Measurements from ENCODE around the gene SH3RF3.

The SH3RF3 gene

GRCh38 chr2:109205447-109205846, 76.4 kb downstream of the SH3RF3 start:
- Histone ChIP-seq H3K4me3 (no peak overlapping the region), H3K36me3 (replicated peaks) (no peaks in the 10 kb centered on the region), H3K4me1 (no peaks in the 10 kb centered on the region), H3K27me3 (ENCODE audit: low read depth) (no peaks in the 10 kb centered on the region), H3K9me3 (no peaks in the 10 kb centered on the region)
- in situ Hi-C loops (cut with MboI; ENCODE audit: low sequenced_read_pairs): no loop called here
- DNase-seq (ENCODE audit: low spot score in 2 of 2): no peak

GRCh38 chr2:109206569-109207146, 77.7 kb downstream of the SH3RF3 start:
- H3K4me1 ChIP-seq: no peaks in the 10 kb centered on the region
- no peaks in the 10 kb centered on the region for H3K9me3 ChIP-seq
- H3K36me3 ChIP-seq (replicated peaks): no peaks in the 10 kb centered on the region
- DNase-seq (ENCODE audit: low spot score in 2 of 2): no peak
- in situ Hi-C loops (cut with MboI; ENCODE audit: low sequenced_read_pairs): no loop called here
- no peak overlapping the region for H3K4me3 ChIP-seq
- no peaks in the 10 kb centered on the region for H3K27me3 ChIP-seq (ENCODE audit: low read depth)

- H3K4me3 ChIP-seq: no peak overlapping the region
- DNase-seq (ENCODE audit: low spot score in 2 of 2): no peak
- H3K27me3 ChIP-seq (ENCODE audit: low read depth): peaks cover under 1% of the 10 kb centered on the region; the same call in 1 of the 2 replicates
- in situ Hi-C loops (cut with MboI; ENCODE audit: low sequenced_read_pairs): no loop called here
- no peaks in the 10 kb centered on the region for H3K4me1 ChIP-seq
- no peaks in the 10 kb centered on the region for H3K36me3 ChIP-seq (replicated peaks)
- no peaks in the 10 kb centered on the region for H3K9me3 ChIP-seq
These were observed 78.2 kb downstream of the SH3RF3 start for GRCh38 chr2:109207176-109207575.

GRCh38 chr2:109208071-109208950, 79.3 kb downstream of the SH3RF3 start:
- Histone ChIP-seq H3K27me3 (ENCODE audit: low read depth) (peaks cover 6% of the 10 kb centered on the region; the same call in 1 of the 2 replicates), H3K36me3 (replicated peaks) (no peaks in the 10 kb centered on the region), H3K4me1 (no peaks in the 10 kb centered on the region), H3K4me3 (no peak overlapping the region), H3K9me3 (no peaks in the 10 kb centered on the region)
- in situ Hi-C loops (cut with MboI; ENCODE audit: low sequenced_read_pairs): no loop called here
- DNase-seq (ENCODE audit: low spot score in 2 of 2): no peak

GRCh38 chr2:109208951-109209335, 79.9 kb downstream of the SH3RF3 start:
- in situ Hi-C loops (cut with MboI; ENCODE audit: low sequenced_read_pairs): no loop called here
- H3K4me3 ChIP-seq: no peak overlapping the region
- no peaks in the 10 kb centered on the region for H3K4me1 ChIP-seq
- no peaks in the 10 kb centered on the region for H3K9me3 ChIP-seq
- no peaks in the 10 kb centered on the region for H3K36me3 ChIP-seq (replicated peaks)
- DNase-seq (ENCODE audit: low spot score in 2 of 2): no peak
- peaks cover 6% of the 10 kb centered on the region; the same call in 1 of the 2 replicates for H3K27me3 ChIP-seq (ENCODE audit: low read depth)

- no peak for DNase-seq (ENCODE audit: low spot score in 2 of 2)
- no peaks in the 10 kb centered on the region for H3K9me3 ChIP-seq
- H3K4me1 ChIP-seq: no peaks in the 10 kb centered on the region
- H3K4me3 ChIP-seq: no peak overlapping the region
- in situ Hi-C loops (cut with MboI; ENCODE audit: low sequenced_read_pairs): no loop called here
- H3K36me3 ChIP-seq (replicated peaks): no peaks in the 10 kb centered on the region
- H3K27me3 ChIP-seq (ENCODE audit: low read depth): peaks cover 6% of the 10 kb centered on the region; the same call in 1 of the 2 replicates
These were observed 80.4 kb downstream of the SH3RF3 start for GRCh38 chr2:109209412-109209811.

- no peak for DNase-seq (ENCODE audit: low spot score in 2 of 2)
- Histone ChIP-seq H3K27me3 (ENCODE audit: low read depth) (peaks cover 6% of the 10 kb centered on the region; the same call in 1 of the 2 replicates), H3K36me3 (replicated peaks) (no peaks in the 10 kb centered on the region), H3K9me3 (no peaks in the 10 kb centered on the region), H3K4me1 (no peaks in the 10 kb centered on the region), H3K4me3 (no peak overlapping the region)
- in situ Hi-C loops (cut with MboI; ENCODE audit: low sequenced_read_pairs): no loop called here
These were observed 80.9 kb downstream of the SH3RF3 start for GRCh38 chr2:109209941-109210340.

GRCh38 chr2:109210431-109211200, 81.6 kb downstream of the SH3RF3 start:
- H3K4me3 ChIP-seq: no peak overlapping the region

GRCh38 chr2:109211315-109211714, 82.3 kb downstream of the SH3RF3 start:
- Histone ChIP-seq H3K36me3 (replicated peaks) (no peaks in the 10 kb centered on the region), H3K9me3 (no peaks in the 10 kb centered on the region), H3K4me1 (no peaks in the 10 kb centered on the region), H3K4me3 (no peak overlapping the region), H3K27me3 (ENCODE audit: low read depth) (peaks cover 6% of the 10 kb centered on the region; the same call in 1 of the 2 replicates)
- in situ Hi-C loops (cut with MboI; ENCODE audit: low sequenced_read_pairs): no loop called here
- no peak for DNase-seq (ENCODE audit: low spot score in 2 of 2)

More at GRCh38 chr2:109210431-109211200, 81.6 kb downstream of the SH3RF3 start:
- peaks cover 6% of the 10 kb centered on the region; the same call in 1 of the 2 replicates for H3K27me3 ChIP-seq (ENCODE audit: low read depth)
- no peaks in the 10 kb centered on the region for H3K9me3 ChIP-seq
- no peaks in the 10 kb centered on the region for H3K4me1 ChIP-seq
- in situ Hi-C loops (cut with MboI; ENCODE audit: low sequenced_read_pairs): no loop called here
- no peak for DNase-seq (ENCODE audit: low spot score in 2 of 2)
- no peaks in the 10 kb centered on the region for H3K36me3 ChIP-seq (replicated peaks)

- Histone ChIP-seq H3K4me3 (no peak overlapping the region), H3K9me3 (no peaks in the 10 kb centered on the region), H3K27me3 (ENCODE audit: low read depth) (peaks cover 6% of the 10 kb centered on the region; the same call in 1 of the 2 replicates), H3K4me1 (no peaks in the 10 kb centered on the region), H3K36me3 (replicated peaks) (no peaks in the 10 kb centered on the region)
- DNase-seq (ENCODE audit: low spot score in 2 of 2): no peak
- in situ Hi-C loops (cut with MboI; ENCODE audit: low sequenced_read_pairs): no loop called here
These were observed 84.0 kb downstream of the SH3RF3 start for GRCh38 chr2:109212836-109213563.

GRCh38 chr2:109213646-109214433, 84.8 kb downstream of the SH3RF3 start:
- H3K36me3 ChIP-seq (replicated peaks): no peaks in the 10 kb centered on the region
- peaks cover 6% of the 10 kb centered on the region; the same call in 1 of the 2 replicates for H3K27me3 ChIP-seq (ENCODE audit: low read depth)
- no peak overlapping the region for H3K4me3 ChIP-seq
- DNase-seq (ENCODE audit: low spot score in 2 of 2): no peak
- H3K9me3 ChIP-seq: no peaks in the 10 kb centered on the region
- no peaks in the 10 kb centered on the region for H3K4me1 ChIP-seq
- in situ Hi-C loops (cut with MboI; ENCODE audit: low sequenced_read_pairs): no loop called here

GRCh38 chr2:109214651-109215371, 85.8 kb downstream of the SH3RF3 start:
- in situ Hi-C loops (cut with MboI; ENCODE audit: low sequenced_read_pairs): no loop called here
- Histone ChIP-seq H3K4me3 (no peak overlapping the region), H3K36me3 (replicated peaks) (no peaks in the 10 kb centered on the region), H3K9me3 (no peaks in the 10 kb centered on the region), H3K4me1 (no peaks in the 10 kb centered on the region), H3K27me3 (ENCODE audit: low read depth) (peaks cover 6% of the 10 kb centered on the region)
- no peak for DNase-seq (ENCODE audit: low spot score in 2 of 2)

All from HAP-1 (cell line).